Nephron progenitor cell (in vitro differentiated cells): ENCODE measurements around the gene DIS3L2.

Experiments used
- DNase-seq: peaks from one replicate; pipeline ENCODE4 v3.0.0; 2021
- H3K27ac Mint-ChIP-seq: 2 replicates; pipeline ENCODE4 v1.8.0; 2021; ENCODE audit warnings: mild to moderate bottlenecking, moderate library complexity, mixed read lengths
- H3K27me3 Mint-ChIP-seq: 2 replicates; pipeline ENCODE4 v1.8.0; 2021; ENCODE audit warnings: mild to moderate bottlenecking, low read depth, mixed read lengths; ENCODE audit not compliant: poor library complexity
- H3K36me3 Mint-ChIP-seq: 2 replicates; pipeline ENCODE4 v1.8.0; 2021; ENCODE audit warnings: low read depth, mixed read lengths
- H3K4me1 Mint-ChIP-seq: 2 replicates; pipeline ENCODE4 v1.8.0; 2021; ENCODE audit warnings: mixed read lengths
- H3K4me3 Mint-ChIP-seq: 2 replicates; pipeline ENCODE4 v1.8.0; 2021; ENCODE audit warnings: mild to moderate bottlenecking, moderate library complexity, mixed read lengths
- H3K9me3 Mint-ChIP-seq: 2 replicates; pipeline ENCODE4 v1.8.0; 2021; ENCODE audit warnings: mild to moderate bottlenecking, moderate library complexity, mixed read lengths
- CTCF ChIP-seq: fragments of 200-600 bp; sonication (generic); IDR thresholded peaks from 2 replicates; pipeline ENCODE4 v1.5.0; 2021; ENCODE audit warnings: antibody characterized with exemption

Gene DIS3L2

GRCh38 chr2:232347369-232347768 is 385.9 kb downstream of the DIS3L2 start:
- H3K4me1 Mint-ChIP-seq = no peaks in the 10 kb centered on the region
- no peak for DNase-seq
- no peak overlapping the region for H3K27ac Mint-ChIP-seq
- H3K9me3 Mint-ChIP-seq = no peaks in the 10 kb centered on the region
- H3K36me3 Mint-ChIP-seq = no peaks in the 10 kb centered on the region
- no peak overlapping the region for H3K4me3 Mint-ChIP-seq
- no peak for TF ChIP-seq CTCF
- H3K27me3 Mint-ChIP-seq = peaks cover 18% of the 10 kb centered on the region

- Mint-ChIP-seq H3K4me3 (no peak overlapping the region), H3K36me3 (no peaks in the 10 kb centered on the region), H3K27me3 (peaks cover 18% of the 10 kb centered on the region), H3K4me1 (no peaks in the 10 kb centered on the region), H3K9me3 (peaks cover 10% of the 10 kb centered on the region), H3K27ac (no peak overlapping the region)
- TF ChIP-seq CTCF = no peak
- DNase-seq = no peak
Observed at GRCh38 chr2:232348936-232349335, 387.4 kb downstream of the DIS3L2 start.

GRCh38 chr2:232349546-232349945 is 388.0 kb downstream of the DIS3L2 start:
- H3K4me1 Mint-ChIP-seq = no peaks in the 10 kb centered on the region
- no peak overlapping the region for H3K27ac Mint-ChIP-seq
- no peak overlapping the region for H3K4me3 Mint-ChIP-seq
- TF ChIP-seq CTCF = no peak
- no peaks in the 10 kb centered on the region for H3K36me3 Mint-ChIP-seq
- H3K27me3 Mint-ChIP-seq = peaks cover 15% of the 10 kb centered on the region
- peak; percentile 1 for DNase-seq
- peaks cover 15% of the 10 kb centered on the region for H3K9me3 Mint-ChIP-seq

- no peak overlapping the region for H3K4me3 Mint-ChIP-seq
- DNase-seq = no peak
- peaks cover 20% of the 10 kb centered on the region for H3K9me3 Mint-ChIP-seq
- peaks cover 19% of the 10 kb centered on the region for H3K27me3 Mint-ChIP-seq
- no peak overlapping the region for H3K27ac Mint-ChIP-seq
- no peaks in the 10 kb centered on the region for H3K4me1 Mint-ChIP-seq
- peaks cover 4% of the 10 kb centered on the region for H3K36me3 Mint-ChIP-seq
- TF ChIP-seq CTCF = no peak
Observed at GRCh38 chr2:232349946-232350635, 388.6 kb downstream of the DIS3L2 start.

- Mint-ChIP-seq H3K4me1 (no peaks in the 10 kb centered on the region), H3K9me3 (peaks cover 25% of the 10 kb centered on the region), H3K36me3 (peaks cover 5% of the 10 kb centered on the region), H3K27me3 (peaks cover 18% of the 10 kb centered on the region), H3K4me3 (no peak overlapping the region), H3K27ac (no peak overlapping the region)
- no peak for TF ChIP-seq CTCF
- no peak for DNase-seq
Observed at GRCh38 chr2:232350804-232351685, 389.5 kb downstream of the DIS3L2 start.
